CD8-positive, alpha-beta memory T cell (primary cell): ENCODE results near the gene TBCEL. TPM values are rescaled to one million over a fixed set of nuclear protein-coding genes. Genes with fewer than 3 reads are reported as not detected.
A peak's percentile ranks its signal among the peaks of the same experiment; 100 is the strongest.

Experiments
- CTCF ChIA-PET: fragments of 350-600 bp; sonication (Branson Sonifier 250); formaldehyde crosslinking; loops from one replicate; lab custom pipeline; 2021; ENCODE audit warnings: antibody characterized with exemption; lab: Charles Lee
- POLR2A ChIA-PET: fragments of 350-600 bp; sonication (Branson Sonifier 250); formaldehyde crosslinking; loops from one replicate; lab custom pipeline; 2021; ENCODE audit warnings: antibody characterized with exemption; lab: Charles Lee
- DNase-seq, 5 donors: peaks; one replicate each; pipeline versions ENCODE4 v3.0.0 to v3.0.0-alpha.2; 2020 to 2022; ENCODE audit warnings: mixed read lengths in 1 of 5
- H3K27ac ChIP-seq: one replicate; pipeline ENCODE4 v1.7.0; 2013; ENCODE audit warnings: low read depth, mild to moderate bottlenecking, low read length, moderate library complexity
- H3K27me3 ChIP-seq: 2 replicates; pipeline ENCODE4 v1.7.0; 2013; ENCODE audit warnings: low read length, mild to moderate bottlenecking; ENCODE audit not compliant: insufficient read depth, poor library complexity, severe bottlenecking
- H3K36me3 ChIP-seq: 2 replicates; pipeline ENCODE4 v1.7.0; 2013; ENCODE audit warnings: mild to moderate bottlenecking, low read length, moderate library complexity; ENCODE audit not compliant: insufficient read depth
- H3K4me1 ChIP-seq: 2 replicates; pipeline ENCODE4 v1.7.0; 2013; ENCODE audit warnings: mild to moderate bottlenecking, low read length, moderate library complexity; ENCODE audit not compliant: insufficient read depth
- H3K4me3 ChIP-seq: 2 replicates; pipeline ENCODE4 v1.7.0; 2013; ENCODE audit warnings: mild to moderate bottlenecking, low read length
- H3K9me3 ChIP-seq: 2 replicates; pipeline ENCODE4 v1.7.0; 2013; ENCODE audit warnings: mild to moderate bottlenecking, low read length
- H3K27ac Mint-ChIP-seq, 8 donors: one replicate each; pipeline ENCODE4 v1.8.0; 2020 to 2021; ENCODE audit warnings: mixed read lengths in 8 of 8, mild to moderate bottlenecking in 6 of 8, inconsistent platforms in 3 of 8, moderate library complexity in 3 of 8
- H3K27me3 Mint-ChIP-seq, 2 donors: one replicate each; pipeline ENCODE4 v1.8.0; 2020 to 2021; ENCODE audit warnings: mixed read lengths in 2 of 2, mild to moderate bottlenecking in 1 of 2, moderate library complexity in 1 of 2
- H3K36me3 Mint-ChIP-seq, 3 donors: one replicate each; pipeline ENCODE4 v1.8.0; 2020 to 2021; ENCODE audit warnings: mixed read lengths in 3 of 3, inconsistent platforms in 1 of 3, mild to moderate bottlenecking in 1 of 3
- H3K4me1 Mint-ChIP-seq, 3 donors: one replicate each; pipeline ENCODE4 v1.8.0; 2020 to 2021; ENCODE audit warnings: mixed read lengths in 3 of 3, inconsistent platforms in 1 of 3, mild to moderate bottlenecking in 1 of 3
- H3K4me3 Mint-ChIP-seq, 7 donors: one replicate each; pipeline ENCODE4 v1.8.0; 2020 to 2021; ENCODE audit warnings: mixed read lengths in 7 of 7, mild to moderate bottlenecking in 6 of 7, moderate library complexity in 4 of 7, inconsistent platforms in 2 of 7
- H3K9me3 Mint-ChIP-seq, 5 donors: one replicate each; pipeline ENCODE4 v1.8.0; 2020 to 2022; ENCODE audit warnings: mixed read lengths in 5 of 5, mild to moderate bottlenecking in 3 of 5, moderate library complexity in 2 of 5, inconsistent platforms in 1 of 5
- polyA plus RNA-seq: library from polyadenylated mRNA; unstranded; fragments of 300-500 nt; fragmentation: Illumina TruSeq; gene quantifications from one replicate; pipeline ENCODE4 v1.2.3, GENCODE V29; 2021
- total RNA-seq, 2 experiments: library from RNA; stranded (reverse); gene quantifications; one replicate each; pipeline ENCODE4 v1.2.3, GENCODE V29; 2021

Gene TBCEL
- total and polyA plus RNA-seq, 3 experiments from 2014 or later: 2.6 to 13.2 (median 12.1) TPM

GRCh38 chr11:120991830-120992686 lies 31.8 kb upstream of the TBCEL start:
- Histone ChIP-seq H3K36me3 (no peaks in the 10 kb centered on the region), H3K9me3 (no peaks in the 10 kb centered on the region), H3K4me1 (no peaks in the 10 kb centered on the region), H3K27ac (no peak overlapping the region), H3K27me3 (no peaks in the 10 kb centered on the region), H3K4me3 (no peak overlapping the region)
- Mint-ChIP-seq H3K4me3 (no peak overlapping the region), H3K9me3 (no peaks in the 10 kb centered on the region), H3K36me3 (no peaks in the 10 kb centered on the region), H3K27ac (no peak overlapping the region), H3K4me1 (peaks cover 0 to 2% (median 0%) of the 10 kb centered on the region in 3 donors), H3K27me3 (peaks cover 9 to 30% of the 10 kb centered on the region in 2 donors)
- no peak for DNase-seq
- POLR2A ChIA-PET: no interaction called here
- CTCF ChIA-PET: no interaction called here

GRCh38 chr11:120994091-120994859 lies 29.6 kb upstream of the TBCEL start:
- CTCF ChIA-PET: no interaction called here
- no peak overlapping the region for H3K27ac ChIP-seq
- DNase-seq: no peak
- POLR2A ChIA-PET: no interaction called here
- H3K27me3 ChIP-seq: no peaks in the 10 kb centered on the region
- Mint-ChIP-seq H3K4me1 (no peaks in the 10 kb centered on the region), H3K9me3 (no peaks in the 10 kb centered on the region), H3K27ac (no peak overlapping the region), H3K4me3 (no peak overlapping the region), H3K36me3 (no peaks in the 10 kb centered on the region), H3K27me3 (peaks cover 12 to 28% of the 10 kb centered on the region in 2 donors)
- no peak overlapping the region for H3K4me3 ChIP-seq
- H3K36me3 ChIP-seq: no peaks in the 10 kb centered on the region
- no peaks in the 10 kb centered on the region for H3K4me1 ChIP-seq
- no peaks in the 10 kb centered on the region for H3K9me3 ChIP-seq

- Mint-ChIP-seq H3K27ac (no peak overlapping the region), H3K27me3 (peaks cover 12 to 28% of the 10 kb centered on the region in 2 donors), H3K4me1 (no peaks in the 10 kb centered on the region), H3K9me3 (no peaks in the 10 kb centered on the region), H3K4me3 (no peak overlapping the region), H3K36me3 (no peaks in the 10 kb centered on the region)
- no peaks in the 10 kb centered on the region for H3K27me3 ChIP-seq
- H3K9me3 ChIP-seq: no peaks in the 10 kb centered on the region
- H3K4me1 ChIP-seq: no peaks in the 10 kb centered on the region
- ChIA-PET CTCF (no interaction called here), POLR2A (no interaction called here)
- no peak overlapping the region for H3K27ac ChIP-seq
- H3K4me3 ChIP-seq: no peak overlapping the region
- no peaks in the 10 kb centered on the region for H3K36me3 ChIP-seq
- no peak for DNase-seq
Observed at GRCh38 chr11:120995184-120995583, 28.7 kb upstream of the TBCEL start.

- Histone ChIP-seq H3K27me3 (no peaks in the 10 kb centered on the region), H3K36me3 (no peaks in the 10 kb centered on the region), H3K9me3 (no peaks in the 10 kb centered on the region), H3K27ac (no peak overlapping the region), H3K4me3 (no peak overlapping the region), H3K4me1 (no peaks in the 10 kb centered on the region)
- H3K4me1 Mint-ChIP-seq: no peaks in the 10 kb centered on the region
- ChIA-PET POLR2A (no interaction called here), CTCF (no interaction called here)
- DNase-seq: no peak
- H3K27me3 Mint-ChIP-seq: peaks cover 12 to 30% of the 10 kb centered on the region in 2 donors
- H3K27ac Mint-ChIP-seq: no peak overlapping the region
- H3K4me3 Mint-ChIP-seq: no peak overlapping the region
- no peaks in the 10 kb centered on the region for H3K9me3 Mint-ChIP-seq
- H3K36me3 Mint-ChIP-seq: no peaks in the 10 kb centered on the region
Observed at GRCh38 chr11:120996973-120997372, 26.9 kb upstream of the TBCEL start.

GRCh38 chr11:120998581-120998980 lies 25.3 kb upstream of the TBCEL start:
- CTCF ChIA-PET: no interaction called here
- no peak overlapping the region for H3K4me3 Mint-ChIP-seq
- peaks cover 14 to 39% of the 10 kb centered on the region in 2 donors for H3K27me3 Mint-ChIP-seq
- H3K9me3 Mint-ChIP-seq: no peaks in the 10 kb centered on the region
- H3K4me3 ChIP-seq: no peak overlapping the region
- no peak for DNase-seq
- POLR2A ChIA-PET: no interaction called here
- no peaks in the 10 kb centered on the region for H3K27me3 ChIP-seq
- no peaks in the 10 kb centered on the region for H3K4me1 ChIP-seq
- no peaks in the 10 kb centered on the region for H3K36me3 Mint-ChIP-seq
- H3K36me3 ChIP-seq: no peaks in the 10 kb centered on the region
- peak overlapping the region in 1 of 8 donors; percentile 48 for H3K27ac Mint-ChIP-seq
- no peak overlapping the region for H3K27ac ChIP-seq
- no peaks in the 10 kb centered on the region for H3K9me3 ChIP-seq
- no peaks in the 10 kb centered on the region for H3K4me1 Mint-ChIP-seq

GRCh38 chr11:121004206-121004840 lies 19.6 kb upstream of the TBCEL start:
- Histone ChIP-seq H3K4me1 (no peaks in the 10 kb centered on the region), H3K4me3 (no peak overlapping the region), H3K9me3 (no peaks in the 10 kb centered on the region), H3K27me3 (no peaks in the 10 kb centered on the region), H3K27ac (no peak overlapping the region), H3K36me3 (no peaks in the 10 kb centered on the region)
- Mint-ChIP-seq H3K27me3 (peaks cover 30 to 52% of the 10 kb centered on the region in 2 donors), H3K4me3 (no peak overlapping the region), H3K9me3 (peaks cover 0 to 5% (median 1%) of the 10 kb centered on the region in 5 donors), H3K4me1 (no peaks in the 10 kb centered on the region), H3K36me3 (no peaks in the 10 kb centered on the region), H3K27ac (no peak overlapping the region)
- DNase-seq: no peak
- ChIA-PET CTCF (no interaction called here), POLR2A (no interaction called here)

GRCh38 chr11:121006922-121007321 lies 17.0 kb upstream of the TBCEL start:
- peaks cover 0 to 5% (median 1%) of the 10 kb centered on the region in 5 donors for H3K9me3 Mint-ChIP-seq
- no peaks in the 10 kb centered on the region for H3K27me3 ChIP-seq
- H3K4me3 ChIP-seq: no peak overlapping the region
- H3K27ac Mint-ChIP-seq: no peak overlapping the region
- DNase-seq: no peak
- ChIA-PET CTCF (no interaction called here), POLR2A (no interaction called here)
- no peaks in the 10 kb centered on the region for H3K4me1 Mint-ChIP-seq
- H3K27ac ChIP-seq: no peak overlapping the region
- peaks cover 33 to 51% of the 10 kb centered on the region in 2 donors for H3K27me3 Mint-ChIP-seq
- H3K4me3 Mint-ChIP-seq: no peak overlapping the region
- H3K4me1 ChIP-seq: no peaks in the 10 kb centered on the region
- no peaks in the 10 kb centered on the region for H3K36me3 Mint-ChIP-seq
- H3K36me3 ChIP-seq: no peaks in the 10 kb centered on the region
- no peaks in the 10 kb centered on the region for H3K9me3 ChIP-seq

- H3K27ac Mint-ChIP-seq: no peak overlapping the region
- H3K4me3 Mint-ChIP-seq: no peak overlapping the region
- H3K4me3 ChIP-seq: no peak overlapping the region
- POLR2A ChIA-PET: no interaction called here
- peaks cover 0 to 5% (median 1%) of the 10 kb centered on the region in 5 donors for H3K9me3 Mint-ChIP-seq
- no peaks in the 10 kb centered on the region for H3K4me1 ChIP-seq
- CTCF ChIA-PET: no interaction called here
- DNase-seq: no peak
- H3K36me3 ChIP-seq: no peaks in the 10 kb centered on the region
- peaks cover 31 to 52% of the 10 kb centered on the region in 2 donors for H3K27me3 Mint-ChIP-seq
- no peak overlapping the region for H3K27ac ChIP-seq
- H3K4me1 Mint-ChIP-seq: no peaks in the 10 kb centered on the region
- H3K9me3 ChIP-seq: no peaks in the 10 kb centered on the region
- no peaks in the 10 kb centered on the region for H3K27me3 ChIP-seq
- peaks cover 0 to 2% (median 0%) of the 10 kb centered on the region in 3 donors for H3K36me3 Mint-ChIP-seq
Observed at GRCh38 chr11:121008551-121008950, 15.4 kb upstream of the TBCEL start.
